Psoas muscle (tissue), 8 donors: ENCODE measurements around the gene HOXB5. TPM values are rescaled to one million over a fixed set of nuclear protein-coding genes. Genes with fewer than 3 reads are reported as not detected.

Source experiments
- ATAC-seq, 4 donors: fragments of 200-7000 bp; cut with Tn5 transposase; one replicate each; pipeline ENCODE4 v1.9.1; 2020; ENCODE audit warnings: moderate library complexity in 3 of 4, mild to moderate bottlenecking in 2 of 4
- DNase-seq, 2 donors: peaks; one replicate each; pipeline ENCODE4 v3.0.0-alpha.2; 2020
- H3K27ac ChIP-seq: fragments of 200-600 bp; one replicate; pipeline ENCODE4 v1.8.0; 2022
- H3K27me3 ChIP-seq, 3 donors: fragments of 200-600 bp in 1 of 3; one replicate each; pipeline versions ENCODE4 v1.6.1 to v1.8.0; 2013 to 2022; ENCODE audit warnings: low read length in 2 of 3, mild to moderate bottlenecking in 2 of 3, moderate library complexity in 1 of 3; ENCODE audit not compliant: insufficient read depth in 3 of 3
- H3K36me3 ChIP-seq, 2 donors: fragments of 200-600 bp in 1 of 2; one replicate each; pipeline versions ENCODE4 v1.6.1 to v1.8.0; 2013 to 2022; ENCODE audit warnings: low read depth in 1 of 2, mild to moderate bottlenecking in 1 of 2, moderate library complexity in 1 of 2; ENCODE audit not compliant: insufficient read depth in 1 of 2
- H3K4me1 ChIP-seq: fragments of 200-600 bp; one replicate; pipeline ENCODE4 v1.8.0; 2022
- H3K4me3 ChIP-seq: fragments of 200-600 bp; one replicate; pipeline ENCODE4 v1.8.0; 2022; ENCODE audit warnings: mild to moderate bottlenecking
- H3K9me3 ChIP-seq: fragments of 200-600 bp; one replicate; pipeline ENCODE4 v1.8.0; 2022
- CTCF ChIP-seq: fragments of 200-600 bp; IDR thresholded peaks from one replicate; pipeline ENCODE4 v1.8.0; 2022; ENCODE audit warnings: antibody characterized with exemption
- WGBS, 3 donors: extraction: QIAGEN DNeasy Blood & Tissue Kit; methylation state at CpG; one replicate each; pipeline versions ENCODE4 v1.1.6 to v1.1.7; 2013; 5-methylcytosine and 5-hydroxymethylcytosine counted together
- intact Hi-C, 2 donors: fragments of 100-400 bp; cut with DNase I; formaldehyde crosslinking; loops; one replicate each; pipeline versions ENCODE4 v1.11.0 to v1.14.2; 2022
- polyA plus RNA-seq, 3 donors: library from polyadenylated mRNA; stranded (reverse); fragments of 200-250 nt; gene quantifications; one replicate each; pipeline ENCODE4 v1.2.3, GENCODE V29; 2013
- total RNA-seq, 4 donors: library from RNA; stranded (reverse); fragmentation: NEBNext Ultra II Directional in 2 of 4; extraction: Animal tissue kit (Norgen Biotek cat#: 25700) in 2 of 4; gene quantifications; one replicate each; pipeline versions ENCODE4 v1.2.1 to v1.2.4, GENCODE V29; 2021 to 2023
- donor health status: healthy with polysubstance abuse.
- donor health status: DM: no; HTN: no; CAD: no; lungs with moderate emphysema.
- donor health status: Bipolar disorder and iron deficiency.
- donor health status: healthy.
- donor health status: DM: yes; HTN: yes; CAD: no.
- donor health status: DM: no; HTN: no; CAD: no.
- donor health status: DM: no; HTN: no; CAD: no.
- donor health status: DM: yes; HTN: yes; CAD: no.

Gene HOXB5
- total and polyA plus RNA-seq, 7 donors: 0.03 to 0.71 (median 0.20) TPM; not detected in 1

GRCh38 chr17:48631693-48632578, 38.4 kb upstream of the HOXB5 start:
- DNase-seq (no peak), ATAC-seq (no peak)
- no peak for TF ChIP-seq CTCF
- peaks cover 14 to 99% (median 63%) of the 10 kb centered on the region in 3 donors for H3K27me3 ChIP-seq
- H3K4me3 ChIP-seq: no peak overlapping the region
- H3K4me1 ChIP-seq: no peaks in the 10 kb centered on the region
- intact Hi-C loops: no loop called here
- 38 to 52% (median 51%) methylated on average over 7 of the region's 7 CpGs for WGBS, 3 donors
- H3K36me3 ChIP-seq: no peaks in the 10 kb centered on the region
- no peaks in the 10 kb centered on the region for H3K9me3 ChIP-seq
- no peak overlapping the region for H3K27ac ChIP-seq

DNA sequence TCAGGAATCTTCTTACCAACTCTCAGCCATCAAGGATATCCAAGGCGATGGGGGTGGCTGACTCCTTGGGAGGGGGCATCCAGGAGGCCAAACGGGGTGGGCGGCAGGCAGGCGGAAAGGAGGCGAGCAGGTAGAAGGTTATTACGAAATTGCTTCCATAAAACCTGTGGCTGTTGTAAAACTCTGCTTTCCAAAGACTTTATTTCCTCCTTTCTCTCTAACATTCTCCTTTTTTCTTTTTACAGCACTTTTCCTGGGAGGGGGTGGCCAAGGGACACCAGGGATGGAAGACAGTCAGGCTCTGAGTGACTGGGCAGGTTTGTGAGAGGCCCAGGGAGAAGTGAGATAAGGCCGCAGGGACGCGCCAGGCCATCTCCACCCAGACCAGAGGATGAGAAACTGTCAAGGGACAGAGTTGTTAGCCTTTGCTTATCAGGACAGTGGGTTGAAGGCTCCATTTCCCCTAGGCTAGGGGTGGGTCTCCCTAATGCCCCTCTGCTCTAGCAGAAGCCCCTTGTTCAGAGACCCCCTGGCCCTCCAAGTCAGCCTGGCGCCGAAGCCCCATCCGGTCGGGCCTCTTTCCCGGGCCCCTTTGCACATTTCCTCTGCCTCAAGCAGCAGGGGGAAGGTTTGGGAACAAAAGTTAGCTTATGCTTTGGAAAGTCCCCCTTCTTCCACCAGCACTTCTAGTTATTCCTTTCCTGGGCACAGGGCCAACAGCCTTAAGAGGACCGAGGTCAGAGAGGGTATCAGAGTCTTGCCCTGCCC, 37.5 kb upstream of the HOXB5 start:
- Histone ChIP-seq H3K4me3 (no peak overlapping the region), H3K9me3 (no peaks in the 10 kb centered on the region), H3K4me1 (peaks cover 7% of the 10 kb centered on the region), H3K36me3 (no peaks in the 10 kb centered on the region), H3K27me3 (peaks cover 14 to 99% (median 64%) of the 10 kb centered on the region in 3 donors), H3K27ac (no peak overlapping the region)
- DNase-seq: no peak
- WGBS, 3 donors: 37 to 54% (median 50%) methylated on average over 15 of the region's 15 CpGs
- no peak for TF ChIP-seq CTCF
- ATAC-seq: no peak
- intact Hi-C loops: no loop called here

GRCh38 chr17:48630009-48630924, 36.7 kb upstream of the HOXB5 start:
- H3K9me3 ChIP-seq: no peaks in the 10 kb centered on the region
- H3K27me3 ChIP-seq: peaks cover 6 to 99% (median 64%) of the 10 kb centered on the region in 3 donors
- no peak overlapping the region for H3K27ac ChIP-seq
- intact Hi-C loops: no loop called here
- ATAC-seq: no peak
- peaks cover 14% of the 10 kb centered on the region for H3K4me1 ChIP-seq
- TF ChIP-seq CTCF: no peak
- WGBS, 3 donors: 38 to 44% (median 43%) methylated on average over 15 of the region's 15 CpGs
- H3K4me3 ChIP-seq: no peak overlapping the region
- no peak for DNase-seq
- no peaks in the 10 kb centered on the region for H3K36me3 ChIP-seq

DNA sequence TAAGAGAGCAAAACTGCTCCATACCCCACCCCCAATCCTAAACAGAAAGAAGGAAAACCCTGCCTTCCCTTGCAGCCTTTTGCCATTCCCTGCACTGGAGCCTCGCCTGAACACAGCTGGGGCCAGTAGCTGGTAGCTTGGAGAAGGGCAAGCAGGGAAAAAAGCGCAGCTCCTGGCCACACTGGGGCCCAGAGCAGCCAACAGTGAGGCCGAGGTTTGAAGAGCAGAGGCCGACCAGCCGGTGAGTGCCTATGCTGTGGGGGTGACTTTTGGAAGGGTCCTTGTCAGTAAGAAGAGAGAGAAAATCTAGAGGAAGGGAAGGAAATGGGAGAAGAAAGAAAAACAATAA, 35.8 kb upstream of the HOXB5 start:
- Histone ChIP-seq H3K4me1 (peaks cover 20% of the 10 kb centered on the region), H3K27ac (no peak overlapping the region), H3K36me3 (no peaks in the 10 kb centered on the region), H3K27me3 (peaks cover 3 to 99% (median 65%) of the 10 kb centered on the region in 3 donors), H3K9me3 (no peaks in the 10 kb centered on the region), H3K4me3 (no peak overlapping the region)
- DNase-seq (no peak), ATAC-seq (no peak)
- TF ChIP-seq CTCF: no peak
- 33 to 37% (median 37%) methylated on average over 5 of the region's 5 CpGs for WGBS, 3 donors
- intact Hi-C loops: no loop called here
